ENCODE results near the gene BARHL2.

Gene BARHL2

GRCh38 chr1:90716552-90717355 is at the start of gene BARHL2:
Gene BARHL2, minus strand, starts transcription at chr1:90717302. Its CDS starts 107 bp downstream, at chr1:90717195.
- H3K4me3 ChIP-seq (ENCODE audit: low read depth, low read length) = peak within 1 kb of the TSS; percentile 53; the same call in 1 of the 2 replicates
- peaks cover 100% of the 10 kb centered on the region for H3K27me3 ChIP-seq (ENCODE audit: control insufficient read depth, insufficient read depth, low read length)

GRCh38 chr1:90763930-90764329 is 46.8 kb upstream of the BARHL2 start:
- Histone ChIP-seq H3K4me1 (ENCODE audit: control insufficient read depth, insufficient read depth, low read length) (peaks cover 9% of the 10 kb centered on the region), H3K9ac (ENCODE audit: low read depth, low read length) (no peak overlapping the region), H3K4me3 (ENCODE audit: low read depth, low read length) (no peak overlapping the region), H3K27ac (ENCODE audit: low read depth, low read length) (no peak overlapping the region), H3K36me3 (ENCODE audit: control insufficient read depth, insufficient read depth, low read length) (no peaks in the 10 kb centered on the region), H3K27me3 (ENCODE audit: control insufficient read depth, insufficient read depth, low read length) (no peaks in the 10 kb centered on the region), H3K9me3 (ENCODE audit: control insufficient read depth, insufficient read depth, low read length) (no peaks in the 10 kb centered on the region)

More at GRCh38 chr1:90716552-90717355, at the start of gene BARHL2:
- H3K9ac ChIP-seq (ENCODE audit: low read depth, low read length) = no peak within 1 kb of the TSS
- H3K9me3 ChIP-seq (ENCODE audit: control insufficient read depth, insufficient read depth, low read length) = no peaks in the 10 kb centered on the region
- no peaks in the 10 kb centered on the region for H3K36me3 ChIP-seq (ENCODE audit: control insufficient read depth, insufficient read depth, low read length)
- no peak within 1 kb of the TSS for H3K27ac ChIP-seq (ENCODE audit: low read depth, low read length)
- peaks cover 40% of the 10 kb centered on the region for H3K4me1 ChIP-seq (ENCODE audit: control insufficient read depth, insufficient read depth, low read length)

- Histone ChIP-seq H3K4me3 (ENCODE audit: low read depth, low read length) (no peak overlapping the region), H3K4me1 (ENCODE audit: control insufficient read depth, insufficient read depth, low read length) (peaks cover 9% of the 10 kb centered on the region)
Observed at GRCh38 chr1:90763506-90763905, 46.4 kb upstream of the BARHL2 start.

GRCh38 chr1:90761781-90762589 is 44.9 kb upstream of the BARHL2 start:
- Histone ChIP-seq H3K27me3 (ENCODE audit: control insufficient read depth, insufficient read depth, low read length) (no peaks in the 10 kb centered on the region), H3K4me3 (ENCODE audit: low read depth, low read length) (no peak overlapping the region), H3K27ac (ENCODE audit: low read depth, low read length) (no peak overlapping the region), H3K9ac (ENCODE audit: low read depth, low read length) (no peak overlapping the region), H3K36me3 (ENCODE audit: control insufficient read depth, insufficient read depth, low read length) (no peaks in the 10 kb centered on the region), H3K4me1 (ENCODE audit: control insufficient read depth, insufficient read depth, low read length) (peaks cover 9% of the 10 kb centered on the region), H3K9me3 (ENCODE audit: control insufficient read depth, insufficient read depth, low read length) (no peaks in the 10 kb centered on the region)

More at GRCh38 chr1:90763506-90763905, 46.4 kb upstream of the BARHL2 start:
- Histone ChIP-seq H3K27ac (ENCODE audit: low read depth, low read length) (no peak overlapping the region), H3K9me3 (ENCODE audit: control insufficient read depth, insufficient read depth, low read length) (no peaks in the 10 kb centered on the region), H3K9ac (ENCODE audit: low read depth, low read length) (no peak overlapping the region), H3K36me3 (ENCODE audit: control insufficient read depth, insufficient read depth, low read length) (no peaks in the 10 kb centered on the region), H3K27me3 (ENCODE audit: control insufficient read depth, insufficient read depth, low read length) (no peaks in the 10 kb centered on the region)

GRCh38 chr1:90761156-90761555 is 44.1 kb upstream of the BARHL2 start:
- Histone ChIP-seq H3K4me3 (ENCODE audit: low read depth, low read length) (no peak overlapping the region), H3K9ac (ENCODE audit: low read depth, low read length) (no peak overlapping the region), H3K4me1 (ENCODE audit: control insufficient read depth, insufficient read depth, low read length) (peaks cover 9% of the 10 kb centered on the region), H3K36me3 (ENCODE audit: control insufficient read depth, insufficient read depth, low read length) (no peaks in the 10 kb centered on the region), H3K9me3 (ENCODE audit: control insufficient read depth, insufficient read depth, low read length) (no peaks in the 10 kb centered on the region), H3K27me3 (ENCODE audit: control insufficient read depth, insufficient read depth, low read length) (no peaks in the 10 kb centered on the region), H3K27ac (ENCODE audit: low read depth, low read length) (no peak overlapping the region)

GRCh38 chr1:90753556-90753955 is 36.5 kb upstream of the BARHL2 start:
- Histone ChIP-seq H3K9me3 (ENCODE audit: control insufficient read depth, insufficient read depth, low read length) (no peaks in the 10 kb centered on the region), H3K27ac (ENCODE audit: low read depth, low read length) (no peak overlapping the region), H3K36me3 (ENCODE audit: control insufficient read depth, insufficient read depth, low read length) (no peaks in the 10 kb centered on the region), H3K9ac (ENCODE audit: low read depth, low read length) (no peak overlapping the region), H3K27me3 (ENCODE audit: control insufficient read depth, insufficient read depth, low read length) (no peaks in the 10 kb centered on the region), H3K4me1 (ENCODE audit: control insufficient read depth, insufficient read depth, low read length) (peaks cover 10% of the 10 kb centered on the region), H3K4me3 (ENCODE audit: low read depth, low read length) (no peak overlapping the region)

GRCh38 chr1:90748668-90749067 is 31.6 kb upstream of the BARHL2 start:
- no peak overlapping the region for H3K4me3 ChIP-seq (ENCODE audit: low read depth, low read length)
- no peaks in the 10 kb centered on the region for H3K9me3 ChIP-seq (ENCODE audit: control insufficient read depth, insufficient read depth, low read length)
- no peaks in the 10 kb centered on the region for H3K27me3 ChIP-seq (ENCODE audit: control insufficient read depth, insufficient read depth, low read length)
- peaks cover 10% of the 10 kb centered on the region for H3K4me1 ChIP-seq (ENCODE audit: control insufficient read depth, insufficient read depth, low read length)
- peak overlapping the region; percentile 1 for H3K27ac ChIP-seq (ENCODE audit: low read depth, low read length)
- no peaks in the 10 kb centered on the region for H3K36me3 ChIP-seq (ENCODE audit: control insufficient read depth, insufficient read depth, low read length)
- H3K9ac ChIP-seq (ENCODE audit: low read depth, low read length) = no peak overlapping the region

- Histone ChIP-seq H3K27ac (ENCODE audit: low read depth, low read length) (no peak overlapping the region), H3K9ac (ENCODE audit: low read depth, low read length) (no peak overlapping the region), H3K4me3 (ENCODE audit: low read depth, low read length) (no peak overlapping the region), H3K27me3 (ENCODE audit: control insufficient read depth, insufficient read depth, low read length) (no peaks in the 10 kb centered on the region), H3K36me3 (ENCODE audit: control insufficient read depth, insufficient read depth, low read length) (no peaks in the 10 kb centered on the region), H3K4me1 (ENCODE audit: control insufficient read depth, insufficient read depth, low read length) (peaks cover 10% of the 10 kb centered on the region), H3K9me3 (ENCODE audit: control insufficient read depth, insufficient read depth, low read length) (no peaks in the 10 kb centered on the region)
Observed at GRCh38 chr1:90746857-90747256, 29.8 kb upstream of the BARHL2 start.

- Histone ChIP-seq H3K27me3 (ENCODE audit: control insufficient read depth, insufficient read depth, low read length) (no peaks in the 10 kb centered on the region), H3K36me3 (ENCODE audit: control insufficient read depth, insufficient read depth, low read length) (no peaks in the 10 kb centered on the region), H3K9ac (ENCODE audit: low read depth, low read length) (no peak overlapping the region), H3K4me3 (ENCODE audit: low read depth, low read length) (no peak overlapping the region), H3K4me1 (ENCODE audit: control insufficient read depth, insufficient read depth, low read length) (peaks cover 10% of the 10 kb centered on the region), H3K9me3 (ENCODE audit: control insufficient read depth, insufficient read depth, low read length) (no peaks in the 10 kb centered on the region), H3K27ac (ENCODE audit: low read depth, low read length) (no peak overlapping the region)
Observed at GRCh38 chr1:90745972-90746371, 28.9 kb upstream of the BARHL2 start.

- no peaks in the 10 kb centered on the region for H3K9me3 ChIP-seq (ENCODE audit: control insufficient read depth, insufficient read depth, low read length)
- peaks cover 88% of the 10 kb centered on the region for H3K27me3 ChIP-seq (ENCODE audit: control insufficient read depth, insufficient read depth, low read length)
- no peak overlapping the region for H3K9ac ChIP-seq (ENCODE audit: low read depth, low read length)
- H3K27ac ChIP-seq (ENCODE audit: low read depth, low read length) = no peak overlapping the region
- H3K4me1 ChIP-seq (ENCODE audit: control insufficient read depth, insufficient read depth, low read length) = peaks cover 24% of the 10 kb centered on the region
- no peaks in the 10 kb centered on the region for H3K36me3 ChIP-seq (ENCODE audit: control insufficient read depth, insufficient read depth, low read length)
- H3K4me3 ChIP-seq (ENCODE audit: low read depth, low read length) = no peak overlapping the region
Observed at GRCh38 chr1:90732136-90732535, 15.0 kb upstream of the BARHL2 start.

Measured in HUES48 (cell line).